ENCODE data around the gene ATAD3B.
"Not testable (repeated sequence)": the region's sequence is repeated elsewhere in the genome, so short reads cannot be mapped to it uniquely, and the experiment has no call there.

Gene ATAD3B

DNA sequence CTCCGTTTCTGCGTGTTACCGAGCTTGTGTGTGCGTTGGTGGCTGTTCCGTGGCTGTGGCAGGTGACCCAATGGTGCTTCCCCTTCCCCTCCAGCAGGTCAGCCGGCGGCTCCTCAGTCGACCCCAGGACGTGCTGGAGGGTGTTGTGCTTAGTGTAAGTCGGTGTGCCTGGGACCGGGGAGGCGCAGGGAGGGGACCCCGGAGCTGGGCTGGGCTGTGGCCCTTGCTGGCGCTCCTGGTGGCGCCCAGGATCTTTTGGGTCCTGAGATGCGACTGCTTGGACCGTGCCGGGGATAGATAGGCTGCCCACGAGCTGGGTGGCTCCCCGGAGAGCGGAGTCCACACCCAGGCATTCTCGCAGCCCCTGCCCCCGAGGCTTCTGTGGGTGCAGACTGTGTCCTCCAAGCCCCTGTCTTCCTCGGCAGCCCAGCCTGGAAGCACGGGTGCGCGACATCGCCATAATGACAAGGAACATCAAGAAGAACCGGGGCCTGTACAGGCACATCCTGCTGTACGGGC is 16.1 kb upstream of the ATAD3B start:
- DNase-seq (ENCODE audit: low read depth in 2 of 2) = no peak
- no peak overlapping the region for H3K4me3 ChIP-seq (replicated peaks in 1 of 2; ENCODE audit: low read depth in 2 of 2, low read length in 2 of 2)

DNA sequence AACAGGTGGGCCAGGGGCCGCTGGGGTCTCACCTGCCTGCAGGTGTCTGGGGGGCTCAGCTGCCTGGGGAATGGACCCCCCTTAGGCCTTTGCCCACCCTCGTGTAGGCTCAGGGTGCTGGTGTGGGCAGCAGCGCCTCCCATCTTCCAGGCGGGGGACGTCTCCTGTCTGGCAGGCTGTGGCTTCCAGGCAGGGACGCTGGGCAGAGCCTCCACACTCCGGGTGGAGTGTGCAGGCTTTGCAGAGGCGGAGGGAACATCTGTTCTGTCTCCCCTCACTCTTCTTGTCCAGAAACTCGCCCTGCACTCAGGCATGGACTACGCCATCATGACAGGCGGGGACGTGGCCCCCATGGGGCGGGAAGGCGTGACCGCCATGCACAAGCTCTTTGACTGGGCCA is 15.6 kb upstream of the ATAD3B start:
- not testable (repeated sequence) for DNase-seq (ENCODE audit: low read depth in 2 of 2); H3K4me3 ChIP-seq (replicated peaks in 1 of 2; ENCODE audit: low read depth in 2 of 2, low read length in 2 of 2)

More for the DNA sequence above, 16.1 kb upstream of the ATAD3B start:
- TF ChIP-seq, protein P1, sequence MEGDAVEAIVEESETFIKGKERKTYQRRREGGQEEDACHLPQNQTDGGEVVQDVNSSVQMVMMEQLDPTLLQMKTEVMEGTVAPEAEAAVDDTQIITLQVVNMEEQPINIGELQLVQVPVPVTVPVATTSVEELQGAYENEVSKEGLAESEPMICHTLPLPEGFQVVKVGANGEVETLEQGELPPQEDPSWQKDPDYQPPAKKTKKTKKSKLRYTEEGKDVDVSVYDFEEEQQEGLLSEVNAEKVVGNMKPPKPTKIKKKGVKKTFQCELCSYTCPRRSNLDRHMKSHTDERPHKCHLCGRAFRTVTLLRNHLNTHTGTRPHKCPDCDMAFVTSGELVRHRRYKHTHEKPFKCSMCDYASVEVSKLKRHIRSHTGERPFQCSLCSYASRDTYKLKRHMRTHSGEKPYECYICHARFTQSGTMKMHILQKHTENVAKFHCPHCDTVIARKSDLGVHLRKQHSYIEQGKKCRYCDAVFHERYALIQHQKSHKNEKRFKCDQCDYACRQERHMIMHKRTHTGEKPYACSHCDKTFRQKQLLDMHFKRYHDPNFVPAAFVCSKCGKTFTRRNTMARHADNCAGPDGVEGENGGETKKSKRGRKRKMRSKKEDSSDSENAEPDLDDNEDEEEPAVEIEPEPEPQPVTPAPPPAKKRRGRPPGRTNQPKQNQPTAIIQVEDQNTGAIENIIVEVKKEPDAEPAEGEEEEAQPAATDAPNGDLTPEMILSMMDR (IDR thresholded peaks at IDR 0.05; ENCODE audit: low read depth, low read length) = no peak

DNA sequence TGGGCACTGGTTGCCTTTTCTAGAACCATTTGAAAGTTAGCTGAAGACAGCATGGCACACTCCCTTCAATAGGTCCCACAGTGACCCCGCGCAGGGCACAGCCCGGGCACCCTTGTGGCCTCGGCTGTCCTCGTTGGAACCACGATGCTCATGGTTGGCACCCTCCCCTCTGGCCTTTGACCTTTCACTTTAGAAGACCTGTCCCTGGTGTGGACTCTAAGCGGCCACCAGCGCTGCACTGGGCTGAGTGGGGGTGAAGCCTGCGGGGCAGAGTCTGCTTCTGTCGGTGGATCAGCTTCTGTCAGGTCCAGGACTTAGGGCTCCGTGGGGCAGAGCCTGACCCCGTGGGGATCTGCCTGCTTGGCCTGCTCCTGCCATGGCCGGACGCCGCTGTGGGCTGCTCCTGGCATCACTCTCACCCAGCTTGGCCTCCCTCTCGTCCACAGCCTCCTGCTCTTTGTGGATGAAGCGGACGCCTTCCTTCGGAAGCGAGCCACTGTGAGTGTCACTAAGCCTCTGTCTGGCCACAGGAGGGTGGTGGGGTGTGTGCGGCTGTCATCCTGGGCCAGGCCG is 14.8 kb upstream of the ATAD3B start:
- H3K4me3 ChIP-seq (replicated peaks in 1 of 2; ENCODE audit: low read depth in 2 of 2, low read length in 2 of 2); DNase-seq (ENCODE audit: low read depth in 2 of 2): not testable (repeated sequence)

DNA sequence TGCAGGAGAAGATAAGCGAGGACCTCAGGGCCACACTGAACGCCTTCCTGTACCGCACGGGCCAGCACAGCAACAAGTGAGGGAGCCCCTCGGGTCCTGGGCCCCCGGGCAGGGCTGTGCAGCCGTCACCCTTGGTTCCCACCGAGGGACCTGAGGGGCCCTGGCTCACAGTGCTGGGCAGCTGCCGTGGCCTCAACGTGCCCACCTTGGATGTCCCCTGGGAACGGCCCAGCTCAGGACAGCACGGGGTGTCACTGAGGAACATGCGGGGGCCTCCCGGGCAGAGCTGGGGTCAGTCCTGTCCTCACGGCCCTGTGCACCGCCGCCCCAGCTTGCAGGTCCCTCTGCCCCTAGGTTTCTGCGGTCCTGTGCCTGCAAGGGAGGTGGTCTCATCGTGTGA is 12.4 kb upstream of the ATAD3B start:
- not testable (repeated sequence) for H3K4me3 ChIP-seq (replicated peaks in 1 of 2; ENCODE audit: low read depth in 2 of 2, low read length in 2 of 2); DNase-seq (ENCODE audit: low read depth in 2 of 2)

DNA sequence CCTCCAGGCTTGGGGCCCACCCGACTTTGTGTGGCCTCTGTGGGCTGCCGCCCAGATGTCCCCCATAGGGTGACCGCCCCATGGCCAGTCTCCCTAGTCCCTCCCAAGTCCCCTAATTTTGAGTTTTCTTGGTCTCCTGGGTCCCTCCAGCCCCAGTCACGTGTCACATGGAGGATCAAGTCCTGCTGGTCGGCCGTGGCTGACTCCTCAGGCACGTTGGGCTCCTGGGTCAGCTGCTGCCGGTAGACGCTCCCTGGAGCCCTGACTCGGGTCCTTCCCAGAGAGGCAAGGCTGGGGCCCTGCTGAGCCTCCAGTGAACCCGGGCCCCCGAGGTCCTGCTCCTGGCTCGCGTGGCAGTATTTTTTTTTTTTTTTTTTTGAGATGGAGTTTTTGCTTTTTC is 11.9 kb upstream of the ATAD3B start:
- not testable (repeated sequence) for H3K4me3 ChIP-seq (replicated peaks in 1 of 2; ENCODE audit: low read depth in 2 of 2, low read length in 2 of 2); DNase-seq (ENCODE audit: low read depth in 2 of 2)

DNA sequence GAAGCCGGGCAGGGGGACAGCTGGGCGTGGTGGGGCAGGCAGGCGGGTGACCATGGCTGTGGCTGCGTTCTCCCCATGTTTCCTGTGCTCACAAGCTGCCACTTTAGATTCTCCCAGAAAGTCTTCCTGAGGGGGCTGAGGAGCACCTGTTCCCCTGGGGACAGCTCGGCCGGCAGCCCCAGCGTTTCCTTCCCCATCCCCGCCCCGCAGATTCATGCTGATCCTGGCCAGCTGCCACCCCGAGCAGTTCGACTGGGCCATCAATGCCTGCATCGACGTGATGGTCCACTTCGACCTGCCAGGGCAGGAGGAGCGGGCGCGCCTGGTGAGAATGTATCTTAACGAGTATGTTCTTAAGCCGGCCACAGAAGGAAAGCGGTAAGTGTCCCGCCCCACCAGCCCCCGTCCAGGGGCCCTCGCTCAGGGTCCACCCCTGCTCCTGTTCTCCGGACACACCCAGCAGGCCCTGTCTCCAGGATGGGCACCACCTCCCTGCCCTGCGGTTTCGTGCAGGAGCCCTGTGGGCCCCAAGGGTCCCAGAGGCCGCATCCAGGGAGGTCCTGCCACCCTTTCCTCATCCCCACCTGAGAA is 10.9 kb upstream of the ATAD3B start:
- DNase-seq (ENCODE audit: low read depth in 2 of 2) = no peak
- no peak overlapping the region for H3K4me3 ChIP-seq (replicated peaks in 1 of 2; ENCODE audit: low read depth in 2 of 2, low read length in 2 of 2)
- TF ChIP-seq, protein P1 (IDR thresholded peaks at IDR 0.05; ENCODE audit: low read depth, low read length) = no peak

DNA sequence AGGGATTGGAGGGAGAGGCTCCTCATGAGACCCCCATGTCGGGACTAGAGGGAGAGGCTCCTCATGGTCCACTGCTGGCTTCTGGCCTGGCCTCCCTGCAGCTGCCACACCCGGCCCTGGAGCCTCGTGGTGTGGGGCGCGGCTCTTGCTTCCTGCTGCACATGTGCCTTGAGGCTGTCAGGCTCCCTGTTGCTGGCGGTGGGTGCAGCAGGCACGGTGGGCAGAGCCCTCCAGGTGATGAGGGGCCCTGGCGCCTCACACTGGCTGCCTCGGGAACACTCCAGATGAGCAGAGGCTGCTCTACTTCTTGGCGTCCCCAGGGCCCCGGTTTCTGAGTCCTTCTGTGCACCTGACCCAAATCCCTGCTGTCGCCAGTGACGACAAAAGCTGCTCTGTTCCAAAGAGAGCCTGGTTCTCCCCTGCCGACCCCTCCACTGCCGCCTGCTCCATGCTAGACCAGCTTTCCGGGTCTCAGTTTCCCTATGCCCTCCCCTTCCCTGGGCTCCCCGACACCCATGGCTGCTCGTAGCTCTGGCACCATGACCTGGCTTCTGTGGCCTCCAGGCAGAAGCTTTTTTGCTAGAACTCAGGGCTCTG is 9.7 kb upstream of the ATAD3B start:
- no peak overlapping the region for H3K4me3 ChIP-seq (replicated peaks in 1 of 2; ENCODE audit: low read depth in 2 of 2, low read length in 2 of 2)
- TF ChIP-seq, protein P1 (IDR thresholded peaks at IDR 0.05; ENCODE audit: low read depth, low read length) = no peak
- no peak for DNase-seq (ENCODE audit: low read depth in 2 of 2)

DNA sequence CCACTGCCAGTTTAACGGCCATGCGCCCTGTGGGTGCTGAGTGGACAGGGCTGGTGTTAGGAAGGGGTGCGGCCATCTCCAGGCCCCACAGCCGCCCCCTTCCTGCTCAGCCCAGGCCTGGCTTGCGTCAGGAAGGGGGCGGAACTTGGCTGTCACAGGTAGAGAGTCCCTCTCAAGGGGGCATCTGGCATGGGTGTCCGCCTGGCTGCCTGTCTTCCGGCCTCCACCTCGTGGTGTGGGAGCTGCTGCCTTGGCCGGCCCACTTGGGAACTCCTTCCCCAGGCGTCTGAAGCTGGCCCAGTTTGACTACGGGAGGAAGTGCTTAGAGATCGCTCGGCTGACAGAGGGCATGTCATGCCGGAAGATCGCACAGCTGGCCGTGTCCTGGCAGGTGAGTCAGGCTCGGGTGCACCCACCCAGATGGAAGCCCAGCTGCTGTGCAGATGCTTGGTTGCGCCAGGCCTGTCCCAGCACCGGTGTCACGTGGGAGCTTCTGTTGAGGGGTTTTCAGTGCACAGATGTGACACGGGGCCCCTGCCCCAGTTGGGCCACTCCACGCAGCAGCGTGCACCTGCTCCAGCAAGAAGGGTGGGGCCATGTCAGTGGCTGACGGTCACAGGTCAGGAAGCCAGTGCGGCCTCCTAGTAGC is 9.1 kb upstream of the ATAD3B start:
- no peak overlapping the region for H3K4me3 ChIP-seq (replicated peaks in 1 of 2; ENCODE audit: low read depth in 2 of 2, low read length in 2 of 2)
- TF ChIP-seq, protein P1 (IDR thresholded peaks at IDR 0.05; ENCODE audit: low read depth, low read length) = no peak
- DNase-seq (ENCODE audit: low read depth in 2 of 2) = peak; percentile 41 to 49
